ENCODE results near the gene CALML5.

Gene CALML5

GRCh38 chr10:5461914-5462840 is 37.2 kb downstream of the CALML5 start:
- DNase-seq, result no peak

- DNase-seq, result no peak
These were observed 38.2 kb downstream of the CALML5 start for GRCh38 chr10:5461203-5461588.

- DNase-seq, result no peak
These were observed 38.7 kb downstream of the CALML5 start for GRCh38 chr10:5460468-5461202.

GRCh38 chr10:5458949-5459747 is 40.2 kb downstream of the CALML5 start:
- no peak for DNase-seq

- DNase-seq, result no peak
These were observed 40.9 kb downstream of the CALML5 start for GRCh38 chr10:5458425-5458824.

- DNase-seq, result no peak
These were observed 41.6 kb downstream of the CALML5 start for GRCh38 chr10:5457741-5458140.

GRCh38 chr10:5456563-5456962 is 42.8 kb downstream of the CALML5 start:
- DNase-seq, result no peak

GRCh38 chr10:5453749-5454489 is 45.5 kb downstream of the CALML5 start:
- no peak for DNase-seq

GRCh38 chr10:5450605-5451384 is 48.6 kb downstream of the CALML5 start:
- no peak for DNase-seq

- DNase-seq, result no peak
These were observed 49.5 kb downstream of the CALML5 start for GRCh38 chr10:5449823-5450222.

GRCh38 chr10:5449227-5449626 is 50.1 kb downstream of the CALML5 start:
- no peak for DNase-seq
